ENCODE measurements around the gene FBXW5.

The FBXW5 gene

GRCh38 chr9:136931611-136932130, 12.9 kb downstream of the FBXW5 start:
- DNase-seq: no peak

- DNase-seq: no peak
Observed at GRCh38 chr9:136930014-136930413, 14.5 kb downstream of the FBXW5 start.

DNA sequence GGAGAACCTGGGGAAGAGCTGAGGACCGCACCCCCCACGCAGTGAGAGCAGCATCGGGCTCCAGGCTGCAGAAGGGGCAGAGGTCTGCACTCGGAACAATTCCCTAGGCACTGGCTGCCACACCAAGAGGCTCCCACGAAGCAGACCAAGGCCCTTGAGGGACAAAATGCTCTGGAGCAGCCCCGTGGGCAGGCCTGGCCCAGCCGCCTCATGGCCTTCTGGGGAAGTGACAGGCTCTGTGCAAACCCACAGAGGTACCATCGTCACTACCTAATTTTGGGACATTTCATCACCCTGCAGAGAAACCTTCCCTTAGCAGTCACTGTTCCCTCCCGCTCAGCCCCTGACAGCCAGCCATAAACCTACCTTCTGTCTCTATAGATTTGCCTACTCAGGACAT, 15.9 kb downstream of the FBXW5 start:
- no peak for DNase-seq

DNA sequence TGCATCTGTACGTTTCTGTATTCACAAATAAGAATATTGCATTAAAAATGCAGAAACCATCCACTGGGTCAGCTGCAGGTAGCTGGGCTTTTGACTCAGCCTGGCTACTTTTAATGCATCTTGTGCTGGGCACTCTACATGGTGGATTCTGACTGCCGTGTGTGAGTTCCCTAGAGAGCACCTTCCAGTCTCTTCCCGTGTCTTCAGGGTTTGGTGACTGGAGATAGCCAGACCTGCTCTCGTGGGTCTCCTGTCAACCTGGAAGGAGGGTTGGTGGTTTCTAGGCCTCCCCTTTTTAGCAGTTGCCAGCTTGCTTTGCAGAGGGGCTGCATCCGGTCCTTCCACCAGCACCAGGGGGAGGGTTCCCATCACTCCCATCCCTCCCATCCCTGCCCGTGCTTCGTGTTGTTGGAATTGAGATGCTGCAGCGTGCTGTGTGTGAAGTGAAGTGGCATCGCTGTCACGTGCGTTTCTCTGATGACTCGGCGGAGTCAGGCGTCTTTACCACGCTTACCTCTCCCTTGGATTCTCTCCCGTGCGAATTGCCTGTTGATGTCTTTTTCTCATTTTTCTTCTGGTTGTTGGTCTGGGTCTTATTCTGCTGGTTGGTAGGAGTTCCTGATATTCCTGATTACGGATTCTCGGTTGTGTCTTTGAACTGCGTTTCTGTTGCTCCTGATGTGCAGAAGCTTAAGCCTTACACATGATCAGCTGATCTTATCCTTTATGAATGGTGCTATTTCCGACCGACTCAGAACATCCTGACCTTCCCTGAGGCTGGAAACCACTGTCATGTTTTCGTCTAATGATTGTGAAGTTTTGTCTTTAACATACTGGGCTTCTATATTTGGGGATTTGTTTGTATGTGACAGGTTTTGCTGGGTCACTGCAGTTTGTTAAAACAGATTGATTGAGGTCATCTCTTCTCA, 16.9 kb downstream of the FBXW5 start:
- no peak for DNase-seq

DNA sequence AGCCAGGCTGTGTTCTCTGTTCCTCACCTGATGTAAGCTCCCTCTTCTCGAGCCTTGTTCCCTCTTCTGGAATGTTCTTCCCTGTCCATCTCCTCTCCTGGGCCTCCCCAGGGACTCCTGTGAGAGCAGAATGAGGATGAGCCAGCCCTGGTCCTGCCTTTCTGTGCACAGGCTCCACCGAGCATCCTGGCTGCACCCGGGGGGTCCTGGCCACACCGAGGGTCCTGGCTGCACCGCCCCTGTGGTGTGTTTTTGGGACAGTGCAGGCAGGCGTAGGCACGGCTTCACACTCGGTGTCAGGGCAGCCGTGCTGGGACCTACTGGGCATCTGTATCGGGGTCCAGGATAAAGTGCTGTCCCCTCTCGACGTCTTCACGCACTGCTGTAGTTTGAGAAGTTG, 17.8 kb downstream of the FBXW5 start:
- no peak for DNase-seq

DNA sequence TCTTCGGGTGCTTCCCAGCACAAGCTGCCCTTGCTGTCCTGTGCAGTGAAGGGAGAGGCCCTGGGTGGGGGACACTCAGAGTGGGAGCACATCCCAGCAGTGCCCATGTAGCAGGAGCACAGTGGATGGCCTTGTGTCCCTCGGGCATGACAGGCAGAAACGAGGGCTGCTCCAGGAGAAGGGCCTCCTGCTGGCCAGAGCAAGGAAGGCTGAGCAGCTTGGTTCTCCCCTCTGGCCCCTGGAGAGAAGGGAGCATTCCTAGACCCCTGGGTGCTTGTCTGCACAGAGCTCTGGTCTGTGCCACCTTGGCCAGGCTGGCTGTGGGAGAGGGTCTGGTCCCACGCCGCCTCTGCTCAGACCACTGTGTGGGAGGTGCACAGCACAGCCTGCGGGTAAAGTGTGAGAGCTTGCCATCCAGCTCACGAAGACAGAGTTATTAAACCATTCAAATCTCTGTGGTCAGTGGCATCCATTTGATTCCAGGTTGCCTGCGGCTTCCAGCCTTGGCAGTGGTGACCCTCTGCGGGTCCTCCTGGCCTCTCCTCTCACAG, 18.3 kb downstream of the FBXW5 start:
- no peak for DNase-seq

DNA sequence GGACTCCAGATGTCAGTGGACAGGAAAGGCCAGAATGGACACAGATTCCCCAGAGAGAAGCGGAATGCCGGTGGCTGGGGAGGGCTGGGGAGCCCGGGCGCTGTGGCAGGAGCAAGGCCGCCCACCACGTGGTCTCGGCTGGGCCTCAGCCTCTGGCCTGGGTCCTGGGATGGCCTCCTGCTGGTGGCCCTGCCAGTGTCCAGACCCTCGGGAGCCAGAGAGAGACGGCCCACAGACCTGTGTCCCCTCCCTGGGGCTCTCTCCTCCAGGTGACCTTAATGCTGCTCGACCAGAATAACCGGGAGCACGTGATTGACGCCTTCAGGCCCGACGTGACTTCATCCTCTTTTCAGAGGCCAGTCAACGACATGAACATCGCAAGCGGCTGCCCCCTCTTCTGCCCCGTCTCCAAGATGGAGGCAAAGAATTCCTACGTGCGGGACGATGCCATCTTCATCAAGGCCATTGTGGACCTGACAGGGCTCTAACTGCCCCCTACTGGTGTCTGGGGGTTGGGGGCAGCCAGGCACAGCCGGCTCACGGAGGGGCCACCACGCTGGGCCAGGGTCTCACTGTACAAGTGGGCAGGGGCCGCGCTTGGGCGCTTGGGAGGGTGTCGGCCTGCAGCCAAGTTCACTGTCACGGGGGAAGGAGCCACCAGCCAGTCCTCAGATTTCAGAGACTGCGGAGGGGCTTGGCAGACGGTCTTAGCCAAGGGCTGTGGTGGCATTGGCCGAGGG, 19.0 kb downstream of the FBXW5 start:
- DNase-seq: no peak

DNA sequence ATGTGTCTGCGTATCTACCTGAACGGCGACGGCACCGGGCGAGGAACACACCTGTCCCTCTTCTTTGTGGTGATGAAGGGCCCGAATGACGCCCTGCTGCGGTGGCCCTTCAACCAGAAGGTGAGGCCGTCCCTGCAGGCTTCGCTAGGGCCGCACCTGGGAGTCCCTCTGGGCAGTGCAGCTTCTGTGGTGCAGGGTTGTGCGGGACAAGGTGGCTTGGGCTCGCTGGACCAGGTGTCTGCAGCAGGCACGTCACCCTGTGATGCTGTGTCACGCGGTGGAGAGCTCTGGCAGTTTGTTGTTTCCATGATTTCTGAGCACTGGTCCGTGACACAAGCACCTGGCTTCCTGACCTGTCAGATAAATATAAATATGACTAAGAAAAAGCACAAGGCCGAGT, 20.7 kb downstream of the FBXW5 start:
- peak; percentile 63 for DNase-seq

DNA sequence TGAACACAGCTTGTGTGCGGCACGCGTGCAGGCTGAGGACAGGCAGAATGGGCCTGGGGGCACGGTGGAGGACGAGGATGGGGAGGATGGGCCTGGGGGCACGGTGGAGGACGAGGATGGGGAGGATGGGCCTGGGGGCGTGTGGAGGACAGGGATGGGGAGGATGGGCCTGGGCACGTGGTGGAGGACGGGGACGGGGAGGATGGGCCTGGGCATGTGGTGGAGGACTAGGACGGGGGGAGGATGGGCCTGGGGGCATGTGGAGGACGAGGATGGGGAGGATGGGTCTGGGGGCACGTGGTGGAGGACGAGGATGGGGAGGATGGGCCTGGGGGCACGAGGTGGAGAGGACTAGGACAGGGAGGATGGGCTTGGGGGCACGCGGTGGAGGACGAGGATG, 22.0 kb downstream of the FBXW5 start:
- no peak for DNase-seq

DNA sequence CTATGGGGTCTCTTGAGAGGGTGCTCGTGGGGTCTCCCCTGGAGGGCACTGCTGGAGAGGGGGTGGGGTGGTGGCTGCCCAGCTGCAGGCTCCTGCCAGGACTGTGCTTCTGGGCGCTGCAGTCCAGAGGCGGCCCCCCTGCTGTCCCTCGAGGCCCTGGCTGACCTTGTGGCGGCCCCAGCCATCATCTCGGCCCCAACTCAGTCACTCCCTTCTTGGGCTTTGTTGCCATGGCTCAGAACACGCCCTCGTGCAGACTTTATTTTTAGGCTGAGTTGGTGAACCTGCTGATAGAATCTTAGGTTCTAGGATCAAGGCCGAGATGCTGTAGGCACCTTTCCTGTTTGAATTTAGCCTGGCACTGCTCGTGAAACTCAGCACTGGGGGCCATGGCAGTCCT, 22.8 kb downstream of the FBXW5 start:
- no peak for DNase-seq

GRCh38 chr9:136921307-136921706, 23.2 kb downstream of the FBXW5 start:
- no peak for DNase-seq

- DNase-seq: no peak
Observed at GRCh38 chr9:136920734-136921231, 23.8 kb downstream of the FBXW5 start.

DNA sequence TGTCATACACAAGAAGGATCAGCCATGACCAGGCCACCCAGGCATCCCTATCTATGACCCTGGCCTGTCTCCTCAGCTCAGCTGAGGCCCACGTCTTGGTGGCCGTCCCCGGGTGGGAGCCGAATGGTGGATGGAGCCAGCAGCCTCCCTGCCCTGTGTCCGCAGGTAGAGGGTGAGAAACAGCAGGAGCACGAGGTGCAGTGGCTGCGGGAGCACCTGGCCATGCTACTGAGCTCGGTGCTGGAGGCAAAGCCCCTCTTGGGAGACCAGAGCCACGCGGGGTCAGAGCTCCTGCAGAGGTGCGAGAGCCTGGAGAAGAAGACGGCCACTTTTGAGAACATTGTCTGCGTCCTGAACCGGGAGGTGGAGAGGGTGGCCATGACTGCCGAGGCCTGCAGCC, 24.5 kb downstream of the FBXW5 start:
- DNase-seq: no peak

DNA sequence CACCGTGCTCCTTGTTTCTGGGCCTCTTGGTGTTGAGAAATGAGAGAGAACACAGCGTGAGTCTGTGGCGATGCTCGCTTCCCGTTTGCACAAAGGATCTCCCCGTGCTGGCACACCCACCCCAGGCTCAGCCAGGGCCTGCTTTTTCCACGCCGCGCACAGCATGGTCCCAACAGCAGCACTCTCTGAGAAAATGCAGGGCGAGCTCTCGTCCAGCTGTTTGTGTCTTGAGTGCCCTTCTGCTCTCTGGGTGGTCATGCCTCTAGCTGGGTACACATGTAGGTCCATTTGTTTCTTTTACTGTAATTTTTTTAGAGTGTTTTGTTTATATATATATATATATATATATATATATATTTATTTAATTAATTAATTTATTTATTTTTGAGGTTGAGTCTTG, 26.6 kb downstream of the FBXW5 start:
- DNase-seq: no peak

DNA sequence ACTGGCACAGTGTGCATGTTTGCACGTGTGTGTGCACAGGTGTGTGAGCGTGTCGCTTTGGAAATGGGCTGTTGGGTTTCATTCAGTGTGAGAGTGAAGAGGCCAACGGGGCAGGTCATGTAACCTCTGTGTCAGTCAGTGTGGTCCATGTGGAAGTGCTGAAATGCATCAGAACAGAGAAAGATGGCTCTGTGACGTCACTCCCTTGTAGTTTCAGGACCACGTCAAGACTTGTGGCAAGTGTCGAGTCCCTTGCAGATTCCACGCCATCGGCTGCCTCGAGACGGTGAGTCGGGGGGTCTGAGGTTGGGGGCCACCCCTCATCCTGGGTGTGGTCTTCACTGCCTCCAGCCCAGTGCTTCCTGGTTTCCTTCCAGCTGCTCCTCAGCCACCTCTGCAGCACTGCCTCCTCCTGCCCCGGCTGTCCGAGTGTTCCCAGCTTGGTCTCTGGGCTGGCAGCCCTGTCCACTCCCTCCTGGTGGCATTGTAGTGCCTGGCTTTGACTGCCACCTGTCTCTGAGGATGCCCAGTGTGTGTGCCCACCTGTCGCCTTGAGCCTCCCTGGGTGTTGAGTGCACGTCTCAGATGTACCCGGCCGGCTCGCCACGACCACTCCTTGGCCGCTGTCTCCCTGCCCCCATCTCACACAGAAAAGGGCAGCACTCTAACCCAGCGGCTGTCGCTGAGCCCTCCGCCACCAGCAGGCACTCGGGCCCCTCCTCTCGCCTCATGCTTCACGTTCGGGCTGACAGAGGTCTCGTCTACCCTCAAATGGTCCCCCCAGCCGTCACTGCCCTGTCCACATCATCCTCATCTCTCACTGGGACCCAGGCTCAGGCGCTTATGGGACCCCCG, 28.0 kb downstream of the FBXW5 start:
- DNase-seq: no peak

DNA sequence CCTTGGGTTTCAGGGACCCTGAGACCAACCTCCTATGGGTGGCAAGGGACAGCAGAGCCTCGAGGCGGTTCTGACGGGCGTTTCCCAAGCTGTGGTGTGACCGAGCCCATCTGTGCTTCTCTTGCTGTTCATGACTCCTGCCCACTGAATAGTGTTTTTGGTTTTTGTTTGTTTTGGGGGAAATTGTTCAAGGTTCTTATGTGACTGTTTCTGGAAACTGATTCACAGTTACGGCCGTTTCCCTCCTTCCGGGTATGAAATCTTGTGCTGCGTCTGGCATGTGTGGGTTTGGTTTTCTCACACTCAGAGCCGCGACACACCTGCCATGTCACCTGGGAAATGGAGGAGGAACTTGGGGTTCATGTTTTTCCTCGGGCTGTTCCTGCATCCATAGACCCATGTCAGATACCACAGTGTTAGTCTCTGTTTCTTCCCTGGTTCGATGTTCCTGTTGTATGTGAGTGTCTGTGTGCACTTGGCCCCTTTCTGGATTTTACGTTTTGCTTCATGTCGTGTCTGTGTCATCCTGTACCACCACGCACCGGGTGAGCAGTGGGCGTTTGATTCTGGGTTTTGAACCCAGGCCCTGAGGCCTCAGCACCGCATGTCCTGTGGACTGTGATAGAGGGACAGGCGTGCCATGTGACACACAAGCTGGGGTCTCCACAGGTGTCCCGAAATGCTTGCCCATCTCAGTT, 28.8 kb downstream of the FBXW5 start:
- DNase-seq: no peak

DNA sequence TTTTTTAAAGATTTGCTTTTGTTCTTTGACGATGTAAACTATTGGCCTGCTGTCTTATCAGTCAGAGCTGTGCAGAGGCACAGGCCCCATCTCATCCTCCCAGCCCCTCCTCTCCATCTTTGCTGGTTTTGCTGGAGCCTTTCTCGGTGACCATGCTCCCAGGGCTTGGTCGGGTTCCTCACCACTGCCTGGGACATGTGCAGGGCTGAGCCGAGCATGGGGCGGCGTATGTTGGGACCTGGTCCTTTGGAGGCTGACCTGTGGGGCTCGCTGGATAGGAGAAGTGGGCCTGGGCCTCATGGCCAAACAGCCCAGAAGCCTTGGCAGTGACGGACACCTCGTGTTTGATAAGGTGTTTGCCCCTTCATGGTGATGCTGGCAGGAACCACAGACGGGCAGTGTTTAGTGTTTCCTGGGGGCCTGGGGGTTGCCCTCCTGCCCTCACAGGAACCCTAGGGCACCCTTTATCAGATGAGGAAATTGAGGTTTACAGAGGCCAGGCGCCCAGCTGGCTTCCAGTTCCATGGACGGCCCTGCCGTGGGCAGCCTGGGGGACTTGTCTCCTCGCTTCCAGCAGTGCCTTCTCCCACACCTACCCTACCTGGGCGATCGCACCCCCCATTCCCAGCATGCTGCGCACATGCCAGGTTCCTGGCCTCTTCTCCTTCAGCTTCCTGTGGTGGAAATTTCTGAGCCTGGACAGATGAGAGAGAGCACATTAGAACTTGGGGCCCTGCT, 30.7 kb downstream of the FBXW5 start:
- DNase-seq: no peak

- no peak for DNase-seq
Observed at GRCh38 chr9:136910901-136911245, 33.7 kb downstream of the FBXW5 start.

DNA sequence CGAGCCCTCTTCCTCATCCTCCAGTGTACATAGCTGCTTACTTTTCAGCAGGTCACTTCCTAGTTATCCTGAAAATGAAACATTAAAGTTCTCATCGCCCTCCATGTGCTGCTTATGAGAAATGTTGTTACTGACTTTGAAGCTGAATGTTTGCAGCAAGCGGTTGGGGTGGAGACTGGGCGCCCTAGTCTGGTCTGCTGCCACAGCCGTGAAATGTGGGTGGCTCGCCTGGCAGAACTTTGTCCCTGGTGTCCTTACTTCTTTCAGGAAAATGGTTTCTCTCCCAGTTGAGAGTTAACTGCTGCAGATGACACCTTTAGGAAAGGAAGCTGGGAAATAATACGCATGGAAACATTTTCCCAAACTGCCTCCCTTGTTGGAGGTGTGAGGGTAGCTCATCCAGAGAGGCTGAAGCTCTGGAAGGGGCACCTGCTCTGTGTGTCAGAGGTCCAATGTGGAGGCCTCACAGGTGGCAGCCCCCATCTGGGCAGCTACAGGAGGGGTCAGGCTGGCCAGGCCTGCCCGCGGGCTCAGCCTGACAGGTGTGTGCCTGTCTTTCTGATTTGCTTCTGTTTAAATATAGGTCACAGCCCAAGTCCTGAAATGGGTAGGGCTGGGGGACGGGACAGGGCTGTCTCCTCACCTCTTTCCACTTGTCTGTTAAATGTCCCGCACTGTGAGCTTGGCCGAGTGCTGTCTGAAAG, 34.2 kb downstream of the FBXW5 start:
- DNase-seq: no peak

Data from NCI-H526 treated with DMSO at 0.1 percent for 48 hours (cell line).